Mesenchymal stem cell (in vitro differentiated cells and primary cell): ENCODE results near the gene CSNK1D.

Experiments
- DNase-seq: peaks from one replicate; pipeline ENCODE4 v3.0.0-alpha.2; 2013
- H2AFZ ChIP-seq: one replicate; pipeline ENCODE4 v1.6.1; 2013; ENCODE audit warnings: low read depth, mild to moderate bottlenecking, control low read depth, inconsistent platforms, low read length, moderate library complexity
- H2AK5ac ChIP-seq: 2 replicates; pipeline ENCODE4 v1.6.1; 2013; ENCODE audit warnings: low read length, moderate library complexity, mild to moderate bottlenecking, inconsistent platforms; ENCODE audit not compliant: severe bottlenecking
- H2BK120ac ChIP-seq: one replicate; pipeline ENCODE4 v1.6.1; 2013; ENCODE audit warnings: low read depth, mild to moderate bottlenecking, inconsistent platforms, low read length, moderate library complexity
- H2BK12ac ChIP-seq, 2 experiments: one replicate each; pipeline ENCODE4 v1.6.1; 2013; ENCODE audit warnings: inconsistent platforms in 2 of 2, low read length in 2 of 2, mild to moderate bottlenecking in 2 of 2, moderate library complexity in 2 of 2, control low read depth in 1 of 2
- H2BK15ac ChIP-seq: one replicate; pipeline ENCODE4 v1.6.1; 2013; ENCODE audit warnings: mild to moderate bottlenecking, low read depth, inconsistent platforms; ENCODE audit not compliant: poor library complexity, severe bottlenecking
- H2BK5ac ChIP-seq: 2 replicates; pipeline ENCODE4 v1.6.1; 2013; ENCODE audit warnings: low read depth, mild to moderate bottlenecking, low read length, control low read depth, inconsistent platforms; ENCODE audit not compliant: poor library complexity, severe bottlenecking
- H3K14ac ChIP-seq, 2 experiments: one replicate each; pipeline ENCODE4 v1.6.1; 2013; ENCODE audit warnings: inconsistent platforms in 2 of 2, low read length in 2 of 2, control low read depth in 1 of 2, mild to moderate bottlenecking in 1 of 2, moderate library complexity in 1 of 2
- H3K18ac ChIP-seq, 2 experiments: one replicate each; pipeline ENCODE4 v1.6.1; 2013; ENCODE audit warnings: inconsistent platforms in 2 of 2, low read length in 2 of 2, control low read depth in 1 of 2, low read depth in 1 of 2, mild to moderate bottlenecking in 1 of 2
- H3K23ac ChIP-seq, 2 experiments: one replicate each; pipeline ENCODE4 v1.6.1; 2013; ENCODE audit warnings: inconsistent platforms in 2 of 2, low read length in 2 of 2, mild to moderate bottlenecking in 2 of 2, moderate library complexity in 2 of 2, control low read depth in 1 of 2
- H3K27ac ChIP-seq: 2 replicates; pipeline ENCODE4 v1.5.1; 2013; ENCODE audit warnings: mild to moderate bottlenecking, moderate library complexity, low read length, control low read depth, inconsistent platforms; ENCODE audit not compliant: poor library complexity, severe bottlenecking
- H3K27me3 ChIP-seq, 2 experiments: 2 replicates each; pipeline versions ENCODE4 v1.6.1 to v1.7.0; 2013; ENCODE audit warnings: low read length in 2 of 2, mild to moderate bottlenecking in 2 of 2, moderate library complexity in 2 of 2, control low read depth in 1 of 2, inconsistent platforms in 1 of 2; ENCODE audit not compliant: control insufficient read depth in 1 of 2, insufficient read depth in 1 of 2
- H3K36me3 ChIP-seq, 2 experiments: 2 replicates each; pipeline versions ENCODE4 v1.6.1 to v1.7.0; 2013; ENCODE audit warnings: low read length in 2 of 2, control low read depth in 1 of 2, inconsistent platforms in 1 of 2, low read depth in 1 of 2, mild to moderate bottlenecking in 1 of 2; ENCODE audit not compliant: insufficient read depth in 2 of 2, control insufficient read depth in 1 of 2
- H3K4ac ChIP-seq, 2 experiments: one replicate each; pipeline ENCODE4 v1.6.1; 2013; ENCODE audit warnings: inconsistent platforms in 2 of 2, low read length in 2 of 2, mild to moderate bottlenecking in 2 of 2, moderate library complexity in 2 of 2, control low read depth in 1 of 2, low read depth in 1 of 2
- H3K4me1 ChIP-seq: 2 replicates; pipeline ENCODE4 v1.6.1; 2013; ENCODE audit warnings: low read depth, low read length, control low read depth; ENCODE audit not compliant: control insufficient read depth, insufficient read depth
- H3K4me2 ChIP-seq: 2 replicates; pipeline ENCODE4 v1.6.1; 2013; ENCODE audit warnings: low read length, mild to moderate bottlenecking, inconsistent platforms; ENCODE audit not compliant: poor library complexity, severe bottlenecking
- H3K4me3 ChIP-seq, 2 experiments: 2 replicates each; pipeline versions ENCODE4 v1.5.1 to v1.7.0; 2013; ENCODE audit warnings: low read length in 2 of 2, mild to moderate bottlenecking in 2 of 2, control low read depth in 1 of 2, low read depth in 1 of 2; ENCODE audit not compliant: insufficient read depth in 1 of 2
- H3K79me1 ChIP-seq: replicated peaks from 2 replicates; pipeline ENCODE4 v1.6.1; 2013; ENCODE audit warnings: mild to moderate bottlenecking, control low read depth, low read length, inconsistent platforms; ENCODE audit not compliant: poor library complexity, severe bottlenecking
- H3K9ac ChIP-seq: 2 replicates; pipeline ENCODE4 v1.7.0; 2013; ENCODE audit warnings: mild to moderate bottlenecking, low read length, moderate library complexity
- H3K9me3 ChIP-seq: 2 replicates; pipeline ENCODE4 v1.7.0; 2013; ENCODE audit warnings: mild to moderate bottlenecking, low read length; ENCODE audit not compliant: control insufficient read depth
- H4K8ac ChIP-seq: one replicate; pipeline ENCODE4 v1.6.1; 2013; ENCODE audit warnings: inconsistent platforms, mild to moderate bottlenecking, low read length, moderate library complexity
- H4K91ac ChIP-seq: one replicate; pipeline ENCODE4 v1.6.1; 2013; ENCODE audit warnings: mild to moderate bottlenecking, low read length, inconsistent platforms
- WGBS: methylation state at CpG from one replicate; pipeline ENCODE4 v1.1.7; 2013; ENCODE audit warnings: mixed read lengths; 5-methylcytosine and 5-hydroxymethylcytosine counted together

The CSNK1D gene

DNA sequence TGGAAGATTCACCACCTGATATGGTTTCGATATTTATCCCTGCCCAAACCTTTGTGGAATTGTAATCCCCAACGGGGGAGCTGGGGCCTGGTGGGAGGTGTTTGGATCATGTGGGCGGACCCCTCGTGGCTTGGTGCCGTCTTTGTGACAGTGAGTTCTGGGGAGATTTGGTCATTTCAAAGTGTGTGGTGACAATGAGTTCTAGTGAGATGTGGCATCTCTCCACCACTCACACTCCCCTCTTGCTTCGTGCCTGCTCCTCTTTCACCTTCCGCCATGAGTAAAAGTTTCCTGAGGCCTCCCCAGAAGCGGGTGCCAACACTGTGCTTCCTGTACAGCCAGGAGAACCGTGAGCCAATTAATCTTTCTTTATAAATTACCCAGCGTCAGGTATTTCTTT, 70.5 kb downstream of the CSNK1D start:
- Histone ChIP-seq H4K8ac (no peak overlapping the region), H3K14ac (no peak overlapping the region), H3K4me2 (no peak overlapping the region), H2BK120ac (no peak overlapping the region), H3K27ac (no peak overlapping the region), H3K4me1 (peaks cover 27% of the 10 kb centered on the region), H3K4me3 (no peak overlapping the region), H3K36me3 (peaks cover 23 to 27% of the 10 kb centered on the region in 2 experiments), H3K27me3 (no peaks in the 10 kb centered on the region), H3K4ac (no peak overlapping the region), H2BK5ac (no peak overlapping the region), H3K9me3 (no peaks in the 10 kb centered on the region), H2AK5ac (no peak overlapping the region), H2BK15ac (no peak overlapping the region), H3K18ac (no peak overlapping the region), H2BK12ac (no peak overlapping the region), H2AFZ (no peak overlapping the region), H4K91ac (peak overlapping the region; percentile 3), H3K79me1 (peaks cover 19% of the 10 kb centered on the region), H3K23ac (no peak overlapping the region), H3K9ac (no peak overlapping the region)
- 93% methylated on average over 8 of the region's 10 CpGs for WGBS
- no peak for DNase-seq

DNA sequence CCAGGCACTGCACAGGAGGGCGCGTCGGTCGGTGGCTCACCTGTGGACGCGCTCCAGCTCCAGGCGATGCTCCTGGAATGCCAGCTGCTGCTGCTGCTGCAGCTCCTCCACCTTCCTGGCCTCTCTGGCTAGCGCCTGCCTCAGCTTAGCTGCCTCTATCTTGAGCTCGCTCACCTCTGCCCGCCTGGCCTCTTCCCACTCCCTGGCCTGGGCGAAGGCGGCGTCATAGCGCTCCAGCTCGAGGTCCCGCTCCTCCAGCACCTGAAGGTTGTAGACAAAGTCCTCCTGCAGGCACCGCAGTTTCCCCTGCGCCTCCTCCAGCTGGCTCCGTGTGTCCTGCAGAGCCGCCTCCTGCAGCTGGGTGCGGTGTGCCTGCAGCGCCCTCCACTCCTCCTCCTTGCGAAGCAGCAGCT, 72.0 kb downstream of the CSNK1D start:
- no peak overlapping the region for H2AK5ac ChIP-seq
- 95% methylated on average over 23 of the region's 23 CpGs for WGBS
- peak overlapping the region; percentile 68 for H2BK120ac ChIP-seq
- peak overlapping the region; percentile 28 to 83 for H3K18ac ChIP-seq
- no peak for DNase-seq
- no peak overlapping the region for H2BK5ac ChIP-seq
- H4K91ac ChIP-seq, result peak overlapping the region; percentile 94
- no peak overlapping the region for H3K9ac ChIP-seq
- no peak overlapping the region for H3K4me2 ChIP-seq
- peak overlapping the region in 1 of 2 experiments; percentile 14 for H3K4me3 ChIP-seq
- peaks cover 33 to 38% of the 10 kb centered on the region in 2 experiments for H3K36me3 ChIP-seq
- peak overlapping the region; percentile 49 for H4K8ac ChIP-seq
- no peak overlapping the region for H2AFZ ChIP-seq
- H3K79me1 ChIP-seq, result peaks cover 18% of the 10 kb centered on the region
- no peaks in the 10 kb centered on the region for H3K9me3 ChIP-seq
- no peak overlapping the region for H2BK15ac ChIP-seq
- peak overlapping the region in 1 of 2 experiments; percentile 19 for H3K14ac ChIP-seq
- H3K4me1 ChIP-seq, result peaks cover 27% of the 10 kb centered on the region
- H3K4ac ChIP-seq, result peak overlapping the region; percentile 12 to 35
- H3K23ac ChIP-seq, result peak overlapping the region in 1 of 2 experiments; percentile 63
- H2BK12ac ChIP-seq, result peak overlapping the region; percentile 80 to 84
- H3K27ac ChIP-seq, result no peak overlapping the region
- no peaks in the 10 kb centered on the region for H3K27me3 ChIP-seq

DNA sequence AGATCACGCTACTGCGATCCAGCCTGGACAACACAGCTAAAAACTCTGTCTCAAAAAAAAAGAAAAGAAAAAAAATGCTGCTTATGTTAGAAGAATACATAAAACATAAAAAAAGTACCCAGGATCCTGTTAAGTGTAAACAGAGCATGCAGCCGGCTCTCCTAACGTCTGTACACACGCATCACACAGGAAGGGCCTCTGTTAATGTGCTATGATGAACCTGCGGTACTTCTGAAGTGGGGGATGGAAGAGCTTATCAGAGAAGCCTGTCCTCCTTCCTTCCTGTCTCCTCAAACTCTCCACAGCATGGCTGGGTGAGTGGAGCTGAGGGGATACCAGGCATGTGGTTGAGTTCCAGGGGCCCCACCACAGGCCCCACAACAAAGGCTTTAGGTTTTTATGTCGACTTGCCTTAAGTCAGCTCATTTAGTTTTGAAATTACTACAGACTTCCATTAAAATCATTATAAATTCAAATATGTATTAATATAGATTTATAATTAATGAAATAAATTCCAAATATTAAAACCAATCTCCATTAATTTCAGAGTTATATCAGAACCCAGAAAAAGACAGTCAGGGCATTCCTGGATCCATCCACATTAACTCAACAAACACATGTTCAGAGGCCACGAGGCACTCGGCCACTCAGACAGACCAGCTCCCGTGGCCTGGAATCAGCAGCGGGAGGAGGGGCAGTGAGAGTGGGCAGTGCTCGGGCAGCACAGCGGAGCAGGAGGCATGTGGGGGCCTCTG, 72.6 kb downstream of the CSNK1D start:
- Histone ChIP-seq H4K8ac (peak overlapping the region; percentile 49), H2AFZ (no peak overlapping the region), H3K23ac (no peak overlapping the region), H3K9me3 (no peaks in the 10 kb centered on the region), H3K4me2 (no peak overlapping the region), H3K79me1 (peaks cover 21% of the 10 kb centered on the region), H3K18ac (peak overlapping the region; percentile 18 to 83), H3K4me3 (no peak overlapping the region), H4K91ac (peak overlapping the region; percentile 94), H3K9ac (no peak overlapping the region), H2BK15ac (no peak overlapping the region), H3K27ac (no peak overlapping the region), H3K4me1 (peaks cover 23% of the 10 kb centered on the region), H2BK5ac (no peak overlapping the region), H2BK12ac (peak overlapping the region; percentile 80 to 84), H3K36me3 (peaks cover 38 to 44% of the 10 kb centered on the region in 2 experiments), H2AK5ac (no peak overlapping the region), H3K14ac (peak overlapping the region in 1 of 2 experiments; percentile 19), H3K27me3 (no peaks in the 10 kb centered on the region), H2BK120ac (peak overlapping the region; percentile 68), H3K4ac (peak overlapping the region; percentile 35 to 44)
- peak; percentile 67 for DNase-seq
- WGBS, result 90% methylated on average over 7 of the region's 13 CpGs

- Histone ChIP-seq H3K4ac (no peak overlapping the region), H4K8ac (no peak overlapping the region), H3K9ac (no peak overlapping the region), H2BK15ac (no peak overlapping the region), H2AK5ac (no peak overlapping the region), H3K4me3 (no peak overlapping the region), H2BK120ac (no peak overlapping the region), H3K9me3 (no peaks in the 10 kb centered on the region), H4K91ac (no peak overlapping the region), H3K18ac (no peak overlapping the region), H2AFZ (no peak overlapping the region), H3K23ac (no peak overlapping the region), H2BK12ac (no peak overlapping the region), H2BK5ac (no peak overlapping the region), H3K14ac (no peak overlapping the region), H3K27me3 (no peaks in the 10 kb centered on the region), H3K4me2 (no peak overlapping the region), H3K4me1 (peaks cover 17% of the 10 kb centered on the region), H3K36me3 (peaks cover 44 to 50% of the 10 kb centered on the region in 2 experiments), H3K27ac (no peak overlapping the region), H3K79me1 (peaks cover 22% of the 10 kb centered on the region)
- DNase-seq, result no peak
- WGBS, result 96% methylated on average over 17 of the region's 17 CpGs
These were observed 73.4 kb downstream of the CSNK1D start for GRCh38 chr17:82200135-82200534.
